HG03108 (cell line): ENCODE measurements around the gene DTNB.
A peak's percentile ranks its signal among the peaks of the same experiment; 100 is the strongest.

Experiments used
- ATAC-seq: cut with Tn5 transposase; IDR thresholded peaks from one replicate; pipeline ENCODE4 v1.9.1; 2021; ENCODE audit warnings: moderate library complexity; ENCODE audit not compliant: unreplicated experiment

Gene DTNB

DNA sequence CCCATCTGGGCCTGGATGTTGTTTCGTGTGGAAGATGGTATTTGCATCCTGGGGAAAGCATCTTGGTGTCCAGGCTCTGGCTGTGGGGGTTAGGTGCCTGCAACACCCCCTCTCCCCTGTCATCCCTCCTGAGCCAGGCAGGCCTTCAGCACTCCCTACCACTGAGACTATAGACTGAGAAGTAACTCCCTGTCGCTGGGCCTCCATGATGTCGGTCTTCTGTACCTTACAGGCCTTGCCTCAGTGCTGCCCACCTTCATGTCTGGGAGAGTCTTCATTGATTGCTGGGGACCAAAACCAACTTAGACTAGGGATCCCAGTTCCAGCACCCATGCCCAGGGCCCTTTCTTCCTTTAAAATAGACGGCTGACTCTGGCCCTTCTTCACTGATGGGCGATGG lies 298.6 kb downstream of the DTNB start:
- ATAC-seq = no peak

DNA sequence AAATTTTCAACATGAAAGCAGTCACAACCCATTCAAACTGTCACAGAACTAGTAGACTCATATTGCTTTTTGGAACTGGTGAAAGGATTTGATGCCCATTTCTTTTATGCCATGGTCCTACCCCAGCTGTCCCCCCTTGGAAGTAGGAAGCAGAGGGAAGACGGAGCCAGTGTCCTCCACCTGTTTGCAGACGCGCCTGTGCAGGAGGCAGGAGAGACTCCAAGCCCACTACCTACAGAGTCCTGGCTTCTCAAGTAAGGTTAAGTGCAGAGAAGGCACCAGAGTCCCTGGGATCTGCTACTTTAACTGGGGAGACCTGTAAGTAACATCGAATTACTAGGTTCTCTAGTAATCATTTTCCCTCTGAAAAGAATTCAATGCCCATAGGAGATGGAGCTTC lies 299.0 kb downstream of the DTNB start:
- ATAC-seq = no peak

- no peak for ATAC-seq
Measured at GRCh38 chr2:25373269-25373981, 300.0 kb downstream of the DTNB start.

DNA sequence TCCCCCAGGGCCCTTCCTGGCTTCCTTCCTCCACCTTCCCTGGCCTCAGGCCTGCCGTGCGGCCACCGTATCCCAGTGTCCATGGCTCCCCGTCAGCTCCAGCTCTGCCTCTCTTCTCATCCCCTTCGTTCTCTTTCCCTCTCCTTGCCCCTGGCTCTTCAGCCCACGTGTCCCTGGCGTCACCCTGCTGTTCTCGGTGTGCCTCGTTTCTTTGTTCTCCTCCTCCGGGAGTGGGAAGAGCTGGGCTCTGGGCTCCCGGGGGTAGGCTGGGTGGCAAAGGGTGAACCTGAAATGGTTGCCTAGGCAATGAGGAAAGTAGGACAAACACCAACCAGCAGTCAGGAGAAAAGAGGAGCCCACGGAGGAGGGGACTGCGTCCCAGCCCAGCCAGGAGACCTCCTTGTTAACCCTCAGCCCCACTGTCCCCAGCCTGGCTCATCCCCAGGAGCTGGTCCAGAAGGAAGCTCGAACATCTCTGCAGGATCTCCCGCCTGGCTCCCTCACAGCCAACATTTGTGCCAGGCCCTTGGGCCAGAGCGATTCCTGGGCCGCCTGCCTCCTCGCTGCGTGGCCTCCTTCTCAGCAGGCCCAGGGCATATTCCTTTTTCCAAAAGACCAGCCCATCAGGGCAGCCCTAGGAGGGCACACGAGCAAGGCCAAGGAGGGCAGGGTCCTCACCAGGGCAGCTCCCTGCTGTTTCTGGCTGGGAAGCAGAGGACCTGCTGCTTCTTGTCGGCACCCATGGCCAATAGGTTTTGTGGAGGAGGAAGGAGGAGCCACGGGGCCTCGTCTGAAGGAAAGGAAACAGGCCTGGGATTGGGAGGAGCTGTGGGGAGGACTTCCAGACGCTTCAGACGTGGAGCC lies 300.7 kb downstream of the DTNB start:
- no peak for ATAC-seq

- no peak for ATAC-seq
Measured at GRCh38 chr2:25371253-25372241, 301.8 kb downstream of the DTNB start.

DNA sequence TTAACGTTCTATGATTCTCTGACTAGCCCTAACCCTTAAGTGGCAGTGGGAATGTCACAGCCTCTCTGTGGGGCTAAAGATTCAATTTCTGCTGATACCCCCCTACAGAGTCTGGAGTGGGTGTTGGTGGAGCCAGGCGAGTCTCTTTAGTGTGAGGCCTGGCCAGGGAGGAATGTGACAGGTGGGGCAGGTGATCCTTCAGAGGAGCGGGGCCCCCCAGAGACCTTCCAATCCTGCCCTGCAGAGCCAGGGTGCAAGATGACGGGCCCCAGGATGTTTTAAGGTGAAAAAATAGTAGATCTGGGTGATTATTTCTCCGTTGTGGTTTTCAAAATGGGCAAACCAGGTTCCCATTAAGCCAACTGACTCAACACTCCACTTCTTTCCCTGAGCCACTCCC lies 303.5 kb downstream of the DTNB start:
- ATAC-seq = no peak

DNA sequence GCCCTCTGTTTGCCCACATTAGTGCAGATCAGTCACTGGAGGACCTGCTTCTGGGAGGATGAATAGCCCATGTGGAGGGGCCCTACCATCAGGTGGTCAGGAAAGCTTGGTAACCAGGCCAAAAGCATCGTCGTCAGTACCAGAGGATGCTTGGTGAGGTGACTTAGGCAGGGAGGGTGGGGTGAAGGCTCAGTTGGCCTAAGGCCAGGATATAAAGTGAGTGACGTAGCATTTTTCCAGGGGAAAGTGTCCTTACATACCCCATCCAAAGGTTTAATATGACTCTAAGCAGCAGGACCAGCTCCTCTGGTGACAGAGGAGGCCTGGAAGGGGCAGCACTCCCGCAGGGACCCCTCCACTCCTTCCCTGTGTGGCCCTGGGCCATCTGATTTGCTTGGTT lies 303.9 kb downstream of the DTNB start:
- ATAC-seq = no peak

GRCh38 chr2:25368660-25369059 lies 304.7 kb downstream of the DTNB start:
- no peak for ATAC-seq

GRCh38 chr2:25367296-25367695 lies 306.1 kb downstream of the DTNB start:
- ATAC-seq = no peak

- ATAC-seq = no peak
Measured at GRCh38 chr2:25366629-25367028, 306.7 kb downstream of the DTNB start.

DNA sequence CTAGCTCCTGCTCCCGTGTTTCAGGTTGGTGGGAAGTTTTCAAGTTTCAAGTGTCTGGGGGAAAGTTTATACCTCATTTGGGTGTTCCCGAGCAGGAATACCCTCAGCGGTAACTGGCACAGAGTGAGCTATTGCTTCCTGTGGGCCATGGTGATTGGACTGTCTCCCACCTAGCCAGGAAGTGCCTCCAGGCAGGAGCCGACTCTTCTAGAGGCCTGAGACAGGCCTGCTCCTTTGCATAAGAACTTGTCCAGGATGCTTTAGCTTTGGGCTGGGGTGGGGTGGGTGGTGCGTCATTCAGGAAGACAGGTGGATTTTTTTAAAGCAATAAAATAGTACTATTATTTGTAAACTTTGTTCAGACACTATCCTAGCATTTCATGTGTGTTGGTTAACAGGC lies 308.1 kb downstream of the DTNB start:
- no peak for ATAC-seq

- no peak for ATAC-seq
Measured at GRCh38 chr2:25363733-25364132, 309.6 kb downstream of the DTNB start.

DNA sequence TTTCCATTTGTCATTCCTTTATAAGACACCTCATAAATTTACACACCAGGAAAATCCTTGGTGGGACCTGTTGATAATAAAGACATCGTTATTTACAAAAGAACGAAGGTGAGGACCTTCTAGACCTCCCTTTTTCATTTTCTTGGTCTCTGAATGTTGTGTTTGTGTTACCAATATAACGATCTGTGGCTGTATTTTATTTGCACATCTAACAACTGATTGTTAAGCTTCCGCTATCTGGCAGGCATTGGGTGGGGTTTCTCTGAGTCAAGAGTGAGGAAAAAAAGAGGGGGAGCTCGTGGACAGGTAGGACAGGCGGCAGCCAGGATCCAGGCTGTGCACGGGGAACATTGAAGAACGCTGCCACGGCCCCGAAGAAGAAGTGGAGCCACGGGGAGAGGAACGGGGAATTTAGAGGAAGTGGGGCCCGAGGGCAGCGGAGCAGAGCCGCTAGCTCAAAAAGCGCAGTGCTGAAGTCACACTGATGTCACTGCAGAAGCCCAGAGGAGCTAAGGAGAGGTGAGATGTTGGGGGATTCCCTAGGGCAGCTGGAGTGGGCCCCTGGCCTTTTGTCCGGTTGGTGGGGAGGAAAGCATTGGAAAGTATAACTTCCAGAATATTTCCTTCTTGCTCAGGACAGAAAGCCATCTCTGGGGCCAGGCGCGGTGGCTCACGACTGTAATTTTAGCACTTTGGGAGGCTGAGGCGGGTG lies 310.8 kb downstream of the DTNB start:
- peak; percentile 75 for ATAC-seq

DNA sequence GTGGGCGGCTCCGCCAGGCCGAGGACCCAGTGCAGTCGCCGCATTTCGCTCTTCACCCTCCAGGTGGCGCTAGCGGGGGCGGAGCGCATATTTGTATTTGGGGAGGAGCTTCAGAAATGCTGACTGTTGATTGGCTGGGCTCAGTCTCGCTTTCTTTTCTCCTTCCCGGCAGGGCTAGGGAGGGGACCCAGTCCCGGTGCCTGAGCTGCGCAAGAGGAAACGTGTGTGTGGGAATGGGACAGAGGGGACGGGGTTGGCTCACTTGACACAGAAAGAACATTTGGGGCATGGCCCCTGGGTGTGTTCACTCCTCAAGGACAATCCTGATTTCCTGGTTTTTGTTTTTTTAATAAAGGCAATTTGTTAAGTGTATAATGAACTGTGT lies 311.3 kb downstream of the DTNB start:
- peak; percentile 85 for ATAC-seq

GRCh38 chr2:25361261-25362048 lies 311.9 kb downstream of the DTNB start:
- no peak for ATAC-seq

- no peak for ATAC-seq
Measured at GRCh38 chr2:25358836-25359235, 314.5 kb downstream of the DTNB start.

GRCh38 chr2:25358249-25358815 lies 315.0 kb downstream of the DTNB start:
- no peak for ATAC-seq

DNA sequence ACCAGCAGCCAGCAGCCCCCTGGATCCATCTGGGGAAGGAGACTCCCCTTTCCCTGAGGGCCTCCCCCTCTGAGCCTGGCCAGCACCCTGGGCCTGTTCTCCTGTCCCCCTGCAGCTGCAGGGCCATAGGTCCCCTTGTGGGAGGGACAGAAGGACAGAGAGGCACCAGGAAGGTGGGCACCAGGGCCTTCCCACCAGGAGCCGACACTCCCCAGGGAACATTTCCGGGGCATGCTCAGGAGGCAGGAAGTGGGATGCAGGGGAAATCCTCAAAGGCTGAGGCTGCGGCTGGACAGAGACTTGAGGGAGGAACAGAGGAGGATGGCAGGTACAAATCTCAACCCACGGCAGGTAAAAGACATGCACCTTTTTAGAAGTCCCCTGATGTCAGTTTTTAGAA lies 317.3 kb downstream of the DTNB start:
- ATAC-seq = no peak

DNA sequence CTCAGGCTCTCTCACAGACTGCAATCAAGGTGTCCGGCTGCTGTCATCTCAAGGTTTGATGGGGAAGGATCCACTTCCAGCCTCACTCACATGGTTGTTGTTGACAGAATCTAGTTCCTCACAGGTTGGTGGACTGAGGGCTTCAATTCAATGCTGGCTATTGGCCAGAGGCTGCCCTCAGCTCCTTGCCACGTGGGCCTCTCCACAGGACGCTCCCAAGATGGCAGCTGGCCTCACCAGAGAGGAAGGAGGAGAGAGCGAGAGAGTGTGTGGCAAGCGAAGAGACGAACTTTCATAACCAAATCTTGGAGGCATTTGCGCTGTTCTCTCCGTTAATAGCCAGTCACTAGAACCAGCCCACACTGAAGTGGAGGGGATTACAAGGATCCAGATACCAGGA lies 318.1 kb downstream of the DTNB start:
- ATAC-seq = no peak
